Measurements from ENCODE around the gene RPS5.
"Not testable (repeated sequence)": the region's sequence is repeated elsewhere in the genome, so short reads cannot be mapped to it uniquely, and the experiment has no call there.

The RPS5 gene

DNA sequence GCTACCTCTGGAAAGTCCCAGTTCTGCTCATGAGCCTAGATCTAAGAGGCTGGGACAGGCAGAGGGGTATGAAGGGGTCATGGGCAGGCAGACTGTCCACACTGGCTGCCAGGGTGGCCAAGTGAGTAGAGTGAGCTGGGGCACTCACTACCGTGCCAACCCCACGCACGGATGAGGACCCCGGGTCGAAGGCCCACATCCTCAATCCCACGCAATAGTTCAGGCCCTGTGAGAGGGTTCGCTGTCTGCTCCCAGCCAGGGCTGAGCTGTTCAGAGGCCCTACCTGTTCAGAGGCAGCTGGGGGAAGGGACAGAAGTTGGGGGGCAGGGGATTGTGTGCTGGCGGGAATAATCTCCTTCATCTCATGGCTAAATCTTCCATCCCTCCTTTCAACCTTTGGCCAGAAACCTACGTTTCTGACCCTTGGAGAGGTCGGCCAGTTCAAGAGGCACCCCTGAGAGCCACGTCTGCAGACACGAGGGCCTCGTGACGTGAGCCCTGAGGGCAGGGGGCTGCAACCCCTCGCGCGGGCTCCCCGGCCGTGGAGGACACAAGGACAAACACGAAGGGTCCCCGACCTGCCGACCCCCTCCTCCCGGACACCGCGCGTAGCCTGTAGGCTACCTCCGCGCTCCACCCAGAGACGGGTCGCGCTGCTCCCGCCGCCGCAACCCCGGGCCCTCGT lies 1.0 kb upstream of the RPS5 start:
- DNase-seq (ENCODE audit: low read depth), result no peak

DNA sequence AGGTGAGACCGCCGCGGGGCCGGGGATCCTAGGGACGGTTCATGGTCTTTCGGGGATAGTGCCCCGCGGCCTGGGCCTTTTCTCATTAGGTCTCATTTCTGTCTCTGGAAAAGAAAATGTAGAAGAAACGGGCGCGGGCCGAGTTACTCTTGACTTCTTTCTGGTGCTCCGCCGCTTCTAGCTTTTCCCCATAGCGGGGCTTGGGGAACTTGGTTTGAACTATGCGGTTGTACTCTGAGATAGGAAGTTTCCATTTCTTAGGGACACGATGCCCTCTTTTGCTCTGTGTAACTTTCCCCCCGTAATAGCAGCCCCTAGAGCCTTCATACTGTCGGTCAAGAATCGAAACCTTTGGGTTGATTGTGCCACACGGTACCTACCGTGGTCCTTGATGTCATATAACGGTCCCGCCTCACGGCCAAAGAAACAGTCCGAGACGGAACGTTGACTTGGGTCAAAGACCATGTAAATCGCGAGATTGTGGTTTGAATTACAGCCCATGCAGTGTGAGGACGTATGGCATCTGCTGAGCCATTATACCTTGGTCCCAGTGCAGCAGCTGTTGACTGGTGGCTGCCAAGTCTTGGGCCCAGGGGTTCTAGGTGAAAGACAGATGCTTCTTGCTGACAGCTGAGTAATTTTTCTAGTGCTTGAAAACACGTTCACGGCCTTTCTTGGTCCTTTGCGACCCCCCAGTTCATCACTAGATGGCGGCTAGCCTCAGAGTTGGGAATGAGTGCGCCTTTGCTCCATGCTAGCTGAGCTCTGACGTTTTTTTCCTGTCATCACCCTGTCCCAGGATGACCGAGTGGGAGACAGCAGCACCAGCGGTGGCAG lies 487 bp downstream of the RPS5 start:
- no peak for DNase-seq (ENCODE audit: low read depth)

DNA sequence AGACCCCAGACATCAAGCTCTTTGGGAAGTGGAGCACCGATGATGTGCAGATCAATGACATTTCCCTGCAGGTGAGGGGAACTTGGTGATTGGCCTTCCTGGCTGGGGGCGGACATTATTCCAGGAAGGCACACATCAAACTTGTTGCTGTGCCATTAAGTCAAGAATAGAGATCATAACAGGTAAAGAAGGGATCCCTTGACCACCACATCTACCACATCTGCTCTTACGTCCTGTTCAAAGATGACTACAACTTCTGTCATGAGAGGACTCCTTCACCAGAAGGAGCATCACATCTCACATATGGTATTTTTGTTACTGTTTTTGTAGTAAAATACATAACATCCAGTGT lies 1.1 kb downstream of the RPS5 start:
- DNase-seq (ENCODE audit: low read depth), result no peak

DNA sequence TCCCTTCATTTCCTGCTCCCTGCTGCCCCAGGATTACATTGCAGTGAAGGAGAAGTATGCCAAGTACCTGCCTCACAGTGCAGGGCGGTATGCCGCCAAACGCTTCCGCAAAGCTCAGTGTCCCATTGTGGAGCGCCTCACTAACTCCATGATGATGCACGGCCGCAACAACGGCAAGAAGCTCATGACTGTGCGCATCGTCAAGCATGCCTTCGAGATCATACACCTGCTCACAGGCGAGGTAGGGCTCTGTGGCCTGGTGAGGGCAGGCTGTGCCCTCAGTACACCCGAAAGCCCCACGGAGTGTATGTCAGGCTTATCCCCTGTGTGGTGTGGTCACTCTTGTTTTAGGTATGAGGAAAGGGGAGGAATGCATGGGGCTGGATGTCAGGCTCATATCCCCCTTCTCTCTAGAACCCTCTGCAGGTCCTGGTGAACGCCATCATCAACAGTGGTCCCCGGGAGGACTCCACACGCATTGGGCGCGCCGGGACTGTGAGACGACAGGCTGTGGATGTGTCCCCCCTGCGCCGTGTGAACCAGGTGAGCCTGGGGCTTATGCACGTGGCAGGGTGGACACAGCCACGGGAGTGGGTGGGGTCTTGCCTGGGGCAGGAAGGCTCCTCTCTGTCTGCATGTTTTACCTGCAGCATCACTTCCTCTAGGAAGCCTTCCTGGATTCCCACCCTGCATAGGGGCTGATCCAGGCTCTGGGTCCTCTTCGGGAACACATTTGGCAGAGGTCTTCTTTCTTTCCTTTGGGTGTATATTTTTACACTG lies 6.1 kb downstream of the RPS5 start:
- DNase-seq (ENCODE audit: low read depth), result no peak

DNA sequence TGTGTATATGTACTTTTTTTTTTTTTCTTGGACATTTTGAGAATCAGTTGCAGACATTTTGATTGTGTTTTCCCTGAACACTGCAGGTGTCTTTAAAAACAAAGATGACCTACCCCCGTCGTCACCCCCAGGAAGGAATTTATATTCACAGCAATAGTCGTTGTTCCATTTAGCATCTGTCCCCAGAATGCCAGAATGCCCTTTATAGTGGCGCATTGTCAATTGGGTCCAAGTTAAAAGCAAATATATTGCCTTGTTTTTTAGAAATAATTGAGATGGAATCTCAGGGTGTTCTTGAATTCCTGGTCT lies 6.6 kb downstream of the RPS5 start:
- DNase-seq (ENCODE audit: low read depth), result no peak

DNA sequence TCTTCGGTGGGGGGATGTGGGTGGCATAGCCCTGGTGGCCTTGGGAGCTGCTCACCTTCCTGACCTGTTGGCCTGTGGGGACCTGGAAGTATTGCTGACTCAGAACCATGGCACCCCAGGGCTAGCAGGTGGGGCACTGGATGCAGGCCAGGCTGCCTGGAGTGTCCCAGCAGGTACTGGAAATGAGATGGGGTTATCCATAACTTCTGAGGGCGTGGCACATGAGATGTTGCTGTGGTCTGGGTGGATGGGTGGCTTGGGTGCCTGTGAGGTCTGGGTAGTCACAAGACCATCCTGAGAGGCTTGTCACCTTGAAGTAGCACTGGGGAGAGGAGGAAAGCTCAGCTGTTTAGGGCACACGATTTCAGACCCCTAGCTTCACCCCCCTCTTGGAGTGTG lies 7.8 kb downstream of the RPS5 start:
- DNase-seq (ENCODE audit: low read depth), result no peak

DNA sequence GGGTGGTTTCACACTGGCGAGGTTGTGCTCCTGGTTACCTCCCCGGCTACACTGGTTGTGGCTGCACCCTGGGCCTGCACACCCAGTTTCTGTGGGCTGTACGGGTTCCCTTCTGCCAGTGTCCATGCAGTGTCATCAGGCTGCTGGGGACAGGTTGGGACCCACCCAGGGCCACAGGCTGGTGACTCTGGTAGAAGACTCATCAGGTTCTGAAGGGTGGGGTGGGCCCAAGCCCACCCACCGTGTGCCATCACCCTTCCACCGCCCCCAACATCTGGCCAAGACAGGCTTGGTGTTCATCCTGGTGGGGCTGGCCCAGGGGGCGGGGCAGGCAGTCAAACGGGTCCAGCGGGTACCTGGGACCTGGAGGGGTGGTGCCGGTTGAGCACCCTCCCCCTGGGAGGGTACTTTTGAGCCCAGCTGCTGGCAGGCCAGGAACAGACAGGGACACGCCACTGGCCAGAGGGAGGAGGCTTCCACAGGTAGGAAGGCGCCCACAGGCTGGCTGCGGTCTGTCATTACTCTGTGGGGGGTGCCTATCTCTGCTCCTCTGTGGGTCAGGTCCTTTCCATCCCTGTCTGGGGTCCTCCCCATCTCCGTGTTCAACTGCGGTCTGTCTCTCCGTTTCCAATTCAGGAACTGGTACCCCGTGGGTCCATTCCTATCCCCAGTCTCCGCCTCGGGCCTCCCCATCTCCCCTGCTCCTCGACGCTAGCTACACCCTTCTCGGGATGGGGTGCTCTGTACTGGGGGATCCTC lies 8.3 kb downstream of the RPS5 start, which contains the start of gene RNF225:
TSS of gene RNF225 (plus strand) at position 437 of the 759 bp plus-strand sequence. CDS start 434 bp downstream, outside the sequence.
- DNase-seq (ENCODE audit: low read depth), result no peak

DNA sequence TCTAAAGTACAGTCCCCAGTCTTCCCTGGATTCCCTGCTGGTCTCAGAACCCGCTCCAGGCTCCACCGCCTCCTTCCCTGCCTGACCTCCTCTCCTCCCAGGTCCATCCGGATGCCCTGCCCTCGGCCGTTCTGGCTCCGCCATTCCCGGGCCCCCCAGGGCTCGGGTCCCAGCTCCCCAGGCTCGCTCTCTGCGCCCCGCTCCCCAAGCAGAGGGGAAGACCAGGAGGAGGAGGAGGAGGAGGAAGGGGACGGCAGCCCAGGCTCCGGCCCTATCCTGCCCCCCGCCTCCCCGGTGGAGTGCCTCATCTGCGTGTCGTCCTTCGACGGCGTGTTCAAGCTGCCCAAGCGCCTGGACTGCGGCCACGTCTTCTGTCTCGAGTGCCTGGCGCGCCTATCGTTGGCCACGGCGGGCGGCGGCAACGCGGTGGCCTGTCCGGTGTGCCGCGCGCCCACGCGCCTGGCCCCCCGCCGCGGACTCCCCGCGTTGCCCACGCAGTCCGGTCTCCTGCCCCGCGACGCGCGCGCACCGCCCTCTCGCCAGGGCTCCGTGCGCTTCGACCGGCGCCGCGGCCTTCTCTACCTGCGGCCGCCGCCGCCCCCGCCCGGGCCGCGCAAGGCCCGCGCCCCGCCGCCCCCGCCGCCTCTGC lies 9.0 kb downstream of the RPS5 start:
- DNase-seq (ENCODE audit: low read depth), result no peak

DNA sequence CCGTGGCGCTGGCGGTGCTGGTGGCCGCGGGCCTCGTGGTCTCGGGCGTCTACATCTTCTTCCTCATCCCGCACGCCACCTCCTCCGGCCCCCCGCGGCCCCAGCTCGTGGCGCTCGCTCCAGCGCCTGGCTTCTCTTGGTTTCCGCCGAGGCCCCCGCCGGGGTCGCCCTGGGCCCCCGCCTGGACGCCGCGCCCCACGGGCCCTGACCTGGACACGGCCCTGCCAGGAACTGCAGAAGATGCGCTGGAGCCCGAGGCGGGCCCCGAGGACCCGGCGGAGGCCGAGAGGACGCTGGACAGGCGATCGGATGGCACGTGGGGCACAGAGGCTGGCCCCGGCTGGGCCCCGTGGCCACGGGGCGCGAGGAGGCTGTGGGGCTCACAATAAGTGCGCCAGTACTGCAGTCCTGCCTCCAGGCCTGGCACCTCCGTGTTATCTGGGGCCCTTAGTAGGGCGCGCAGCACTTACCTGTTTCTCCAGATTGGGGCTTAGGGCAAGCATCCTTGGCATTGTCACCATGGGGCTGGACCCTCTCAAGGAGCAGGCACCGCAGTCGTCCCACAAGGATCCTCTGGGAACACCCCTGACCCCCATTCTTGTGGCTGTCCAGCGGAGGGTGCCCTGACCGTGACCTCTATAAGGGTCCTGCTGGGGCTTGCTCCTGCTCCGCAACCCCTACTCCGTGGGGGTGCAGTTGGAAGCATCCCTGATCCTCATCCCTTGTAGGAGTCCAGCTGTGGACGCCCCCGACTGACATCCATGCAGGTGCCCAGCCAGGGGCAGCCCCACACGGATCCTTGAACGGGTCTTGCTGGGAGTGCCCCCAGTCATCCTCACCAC lies 9.8 kb downstream of the RPS5 start:
- no peak for DNase-seq (ENCODE audit: low read depth)

DNA sequence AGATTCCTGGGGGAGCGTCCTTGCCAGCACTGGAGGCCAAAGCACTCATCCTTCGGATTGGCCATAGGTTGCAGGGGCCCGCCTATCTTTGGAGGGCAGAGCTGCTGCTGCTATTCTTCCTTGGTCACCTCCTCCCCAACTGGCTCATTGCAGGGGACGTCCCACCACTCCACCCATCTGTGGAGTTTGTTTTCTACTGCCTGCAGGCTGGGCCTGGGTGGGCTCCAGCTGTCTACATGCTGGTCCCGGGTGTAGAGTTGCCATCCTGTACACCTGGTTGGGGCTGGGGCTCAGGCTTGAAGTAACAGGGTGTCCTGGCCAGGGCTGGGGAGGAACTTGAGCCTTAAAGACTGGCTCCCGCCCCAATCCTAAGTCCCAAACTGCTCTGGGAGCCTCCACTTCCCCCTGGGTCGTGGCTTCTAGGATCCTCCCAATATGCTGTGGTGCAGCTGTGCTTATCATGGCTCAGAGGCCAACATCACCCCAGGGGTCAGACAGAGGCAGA lies 10.5 kb downstream of the RPS5 start:
- DNase-seq (ENCODE audit: low read depth), result no peak

DNA sequence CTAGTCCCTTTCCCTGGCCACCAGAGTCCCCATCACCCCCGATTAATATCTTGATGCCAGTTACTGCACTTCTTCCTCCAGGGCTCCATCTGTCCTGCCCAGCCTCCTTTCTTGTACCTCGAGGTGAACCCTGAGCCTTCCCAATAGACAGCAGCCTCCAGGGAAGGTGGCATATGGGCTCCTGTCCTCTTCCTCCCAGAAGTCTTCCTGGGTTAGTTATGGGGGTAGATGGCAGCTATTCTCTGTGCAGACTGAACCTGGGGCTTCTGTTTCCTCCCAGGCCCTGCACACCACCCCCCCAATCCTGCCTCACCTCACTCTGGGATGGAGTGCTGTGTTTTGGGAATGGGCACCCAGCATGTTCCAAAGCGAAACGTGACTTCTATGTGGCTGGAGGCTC lies 11.0 kb downstream of the RPS5 start:
- DNase-seq (ENCODE audit: low read depth), result no peak

DNA sequence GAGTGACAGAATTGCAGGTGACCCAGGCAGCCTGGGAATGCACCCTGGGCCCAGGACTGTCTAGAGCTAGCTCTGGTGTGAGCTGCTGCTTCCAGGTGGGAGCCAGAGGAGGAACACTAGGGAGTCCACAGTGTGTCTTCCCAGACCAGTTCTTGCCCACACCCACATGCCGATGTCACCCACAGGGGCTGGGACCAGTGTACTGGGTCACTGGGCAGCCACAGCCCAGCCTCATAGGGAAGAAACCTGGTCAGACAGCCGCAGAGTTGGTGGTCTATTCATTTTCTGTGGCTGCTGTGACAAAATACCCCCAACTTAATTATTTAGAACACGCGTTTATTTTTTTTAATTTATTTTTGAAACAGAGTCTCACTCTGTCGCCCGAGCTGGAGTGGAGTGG lies 11.5 kb downstream of the RPS5 start:
- DNase-seq (ENCODE audit: low read depth), result no peak

DNA sequence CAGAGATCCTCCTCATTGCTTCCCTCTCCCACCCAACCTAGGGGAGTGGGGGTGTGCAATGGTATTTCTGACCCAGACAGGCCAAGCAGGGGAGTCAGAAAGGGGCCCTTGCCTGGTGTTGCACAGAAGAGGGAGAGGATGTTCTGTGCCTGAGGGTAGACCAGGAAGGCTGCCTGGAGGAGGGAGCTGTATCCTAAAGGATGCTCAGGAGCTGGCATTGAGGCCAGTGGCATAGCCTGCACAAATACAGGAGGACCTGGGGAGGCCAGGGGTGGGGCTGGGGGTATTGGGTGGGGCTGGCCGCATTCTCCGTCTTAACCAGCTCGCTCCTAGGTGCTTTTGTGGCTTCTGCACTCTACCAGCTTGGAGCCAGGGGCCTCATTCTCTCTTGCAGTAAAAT lies 12.8 kb downstream of the RPS5 start:
- no peak for DNase-seq (ENCODE audit: low read depth)

DNA sequence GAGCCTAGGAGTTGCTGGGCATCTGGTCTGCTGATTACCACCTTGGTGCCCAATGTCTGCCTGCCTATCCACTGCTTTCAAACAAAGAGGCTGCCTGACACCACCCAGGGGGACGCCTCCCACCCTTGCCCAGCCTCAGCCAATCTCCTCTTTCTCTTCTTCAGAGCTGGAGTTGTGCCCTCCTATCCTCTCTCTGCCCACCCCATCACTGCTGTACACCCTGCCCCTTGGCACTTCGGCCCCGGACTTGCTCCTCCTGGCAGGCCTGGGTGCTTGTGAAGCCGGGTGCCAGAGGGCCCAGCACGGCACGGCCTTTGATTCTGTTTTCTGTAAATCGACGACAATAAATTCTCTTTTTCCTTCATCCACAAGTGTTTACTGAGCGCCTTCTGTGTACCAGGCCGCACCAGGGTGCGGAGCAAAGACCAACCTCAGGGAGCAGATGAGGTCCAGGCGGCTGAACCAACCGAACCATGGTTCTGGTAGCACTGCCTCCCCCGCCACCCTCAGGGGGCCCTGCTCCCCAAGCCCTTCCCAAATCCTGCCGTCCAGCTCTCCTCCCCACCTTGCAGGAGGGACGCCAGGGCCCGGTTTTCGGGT lies 13.3 kb downstream of the RPS5 start:
- DNase-seq (ENCODE audit: low read depth), result no peak

DNA sequence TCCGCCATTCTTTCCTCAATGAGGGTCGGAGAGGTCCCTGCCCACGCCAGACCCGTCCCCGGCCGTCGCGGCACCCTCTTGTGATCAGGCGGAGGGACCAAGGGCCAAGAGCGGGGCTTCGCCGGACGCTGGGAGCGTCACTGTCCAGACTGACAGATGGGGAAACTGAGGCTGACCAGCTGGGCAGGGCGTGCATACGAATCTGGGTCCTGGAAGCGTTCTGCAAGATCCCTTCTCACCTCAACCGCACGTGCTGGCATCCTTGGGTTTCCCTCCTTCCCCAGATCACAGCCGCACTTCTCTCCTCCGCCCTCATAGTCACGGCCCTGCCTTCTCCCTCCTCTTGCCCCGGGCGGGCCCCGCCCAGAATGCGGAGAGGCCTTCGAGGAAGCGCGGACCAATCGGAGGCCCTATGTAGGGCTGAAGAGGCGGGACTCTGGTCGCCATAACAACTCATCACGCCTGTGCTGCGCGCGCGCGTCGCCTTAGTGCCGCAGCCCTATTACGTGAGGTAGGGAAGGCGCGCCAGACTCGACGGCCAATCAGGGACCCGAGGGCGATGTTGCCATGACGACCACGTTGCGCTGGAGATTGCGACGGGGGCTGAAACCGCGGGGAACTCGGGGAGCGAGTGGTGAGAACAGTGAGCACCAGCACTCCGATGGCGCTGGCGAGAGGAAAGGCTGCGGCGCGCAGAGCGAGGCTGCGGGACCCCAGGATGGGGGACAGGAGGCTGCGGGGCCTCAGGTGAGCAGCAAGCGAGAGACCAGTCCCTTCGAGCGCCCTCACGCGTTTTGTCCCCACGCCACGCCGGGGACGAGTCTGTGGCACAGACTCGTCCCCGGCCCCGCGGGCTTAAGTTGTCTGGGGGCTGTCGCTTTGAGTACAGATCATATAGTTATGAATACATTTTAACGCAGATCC lies 14.1 kb downstream of the RPS5 start:
- peak; percentile 99 for DNase-seq (ENCODE audit: low read depth)

DNA sequence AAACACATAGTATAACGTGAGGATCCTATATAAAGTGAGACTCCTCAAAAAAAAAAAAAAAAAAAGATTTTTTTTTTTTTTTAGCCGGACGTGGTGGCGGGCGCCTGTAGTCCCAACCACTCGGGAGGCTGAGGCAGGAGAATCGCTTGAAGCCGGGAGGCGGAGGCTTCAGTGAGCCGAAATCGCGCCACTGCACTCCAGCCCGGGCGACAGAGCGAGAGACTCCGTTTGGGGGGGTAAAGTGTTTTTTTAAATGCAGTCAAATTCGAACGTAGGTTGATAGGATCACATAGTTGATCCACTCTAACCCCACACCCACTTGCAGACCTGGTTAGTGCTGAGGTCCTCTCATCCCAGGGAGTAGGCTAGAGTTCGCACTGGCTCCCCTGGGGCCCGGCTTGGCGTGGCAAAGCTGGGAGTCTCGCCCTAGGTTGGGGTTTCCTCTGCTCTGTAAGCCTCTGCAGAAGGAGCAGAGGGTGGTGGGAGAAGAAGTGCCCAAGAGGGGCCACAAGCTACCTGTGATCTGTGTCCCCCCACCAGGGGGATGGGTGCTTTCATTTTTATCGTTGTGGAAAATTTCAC lies 14.9 kb downstream of the RPS5 start:
- DNase-seq (ENCODE audit: low read depth), result no peak

DNA sequence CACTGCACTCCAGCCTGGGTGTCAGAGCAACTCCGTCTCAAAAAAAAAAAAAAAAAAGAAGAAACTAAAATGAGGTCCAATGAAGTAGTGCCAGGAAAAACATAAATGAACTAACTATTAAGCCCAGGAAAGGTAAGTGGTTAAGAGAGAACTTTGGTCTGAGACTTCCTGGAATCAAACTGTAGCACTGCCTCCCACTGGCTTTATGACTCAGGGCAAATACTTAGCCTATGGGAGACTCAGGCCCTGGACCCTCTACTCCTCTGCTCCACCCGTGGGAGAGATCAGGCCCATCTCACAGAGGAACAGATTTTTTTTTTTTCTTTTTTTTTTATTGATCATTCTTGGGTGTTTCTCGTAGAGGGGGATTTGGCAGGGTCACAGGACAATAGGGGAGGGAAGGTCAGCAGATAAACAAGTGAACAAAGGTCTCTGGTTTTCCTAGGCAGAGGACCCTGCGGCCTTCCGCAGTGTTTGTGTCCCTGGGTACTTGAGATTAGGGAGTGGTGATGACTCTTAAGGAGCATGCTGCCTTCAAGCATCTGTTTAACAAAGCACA lies 16.9 kb downstream of the RPS5 start:
- DNase-seq (ENCODE audit: low read depth), result not testable (repeated sequence)
